GM18508 (cell line): ENCODE results near the gene ACTL8.

Source experiments
- ATAC-seq: cut with Tn5 transposase; IDR thresholded peaks from one replicate; pipeline ENCODE4 v1.9.1; 2021; ENCODE audit warnings: moderate number of reproducible peaks; ENCODE audit not compliant: insufficient read depth, unreplicated experiment

ACTL8 gene

GRCh38 chr1:17867470-17867869 lies 112.3 kb downstream of the ACTL8 start:
- ATAC-seq = no peak

- ATAC-seq = no peak
Measured at GRCh38 chr1:17869815-17870214, 114.7 kb downstream of the ACTL8 start.

- no peak for ATAC-seq
Measured at GRCh38 chr1:17870679-17871078, 115.5 kb downstream of the ACTL8 start.

- no peak for ATAC-seq
Measured at GRCh38 chr1:17873007-17873675, 118.0 kb downstream of the ACTL8 start.

GRCh38 chr1:17874231-17874630 lies 119.1 kb downstream of the ACTL8 start:
- ATAC-seq = no peak

GRCh38 chr1:17874710-17875109 lies 119.6 kb downstream of the ACTL8 start:
- ATAC-seq = no peak

GRCh38 chr1:17875171-17875881 lies 120.2 kb downstream of the ACTL8 start:
- ATAC-seq = no peak

GRCh38 chr1:17875882-17876280 lies 120.7 kb downstream of the ACTL8 start:
- ATAC-seq = no peak
